Caco-2 (cell line): Measurements from ENCODE around the gene PIM3. TPM values are rescaled to one million over a fixed set of nuclear protein-coding genes. Genes with fewer than 3 reads are reported as not detected.

ENCODE experiments used
- BruUV-seq: library from RNA; stranded (reverse); fragments of 400-500 nt; replicated peaks from 2 replicates; lab custom pipeline; 2021; lab: Mats Ljungman, UMichigan
- CTCF ChIA-PET: fragments of 300-600 bp; sonication (Branson Sonifier 250); formaldehyde crosslinking; loops from one replicate; lab custom pipeline; 2022; ENCODE audit warnings: antibody characterized with exemption; lab: Charles Lee
- POLR2A ChIA-PET: fragments of 300-600 bp; sonication (Branson Sonifier 250); formaldehyde crosslinking; loops from one replicate; lab custom pipeline; 2022; ENCODE audit warnings: antibody characterized with exemption; lab: Charles Lee
- DNase-seq, 2 experiments: peaks; one replicate each; pipeline versions ENCODE4 v3.0.0 to v3.0.0-alpha.2; 2020 to 2022
- H3K27me3 ChIP-seq: replicated peaks from 2 replicates; pipeline ENCODE4 v1.6.0; 2011; ENCODE audit warnings: low read length; ENCODE audit not compliant: control insufficient read depth, insufficient read depth
- H3K36me3 ChIP-seq: 2 replicates; pipeline ENCODE4 v1.5.1; 2011; ENCODE audit warnings: low read length; ENCODE audit not compliant: control insufficient read depth, insufficient read depth
- H3K4me1 ChIP-seq: fragments of 250-450 bp; sonication (Bioruptor Pico); 2 replicates; pipeline ENCODE4 v1.5.1; 2020; ENCODE audit warnings: mild to moderate bottlenecking
- H3K4me3 ChIP-seq: 2 replicates; pipeline ENCODE4 v1.5.1; 2011; ENCODE audit warnings: low read depth, mild to moderate bottlenecking, control low read depth, low read length
- H3K9me3 ChIP-seq: fragments of 250-450 bp; sonication (Bioruptor Pico); 2 replicates; pipeline ENCODE4 v1.5.1; 2020; ENCODE audit warnings: mild to moderate bottlenecking, moderate library complexity
- H3K27ac Mint-ChIP-seq: one replicate; pipeline ENCODE4 v1.8.0; 2022; ENCODE audit warnings: mixed read lengths; ENCODE audit not compliant: unreplicated experiment
- H3K27me3 Mint-ChIP-seq: one replicate; pipeline ENCODE4 v1.8.0; 2022; ENCODE audit warnings: mixed read lengths; ENCODE audit not compliant: insufficient read depth, unreplicated experiment
- H3K36me3 Mint-ChIP-seq: one replicate; pipeline ENCODE4 v1.8.0; 2022; ENCODE audit warnings: mild to moderate bottlenecking, mixed read lengths; ENCODE audit not compliant: insufficient read depth, unreplicated experiment
- H3K4me1 Mint-ChIP-seq: one replicate; pipeline ENCODE4 v1.8.0; 2022; ENCODE audit warnings: low read depth, mixed read lengths; ENCODE audit not compliant: unreplicated experiment
- H3K4me3 Mint-ChIP-seq: one replicate; pipeline ENCODE4 v1.8.0; 2022; ENCODE audit warnings: mild to moderate bottlenecking, moderate library complexity, mixed read lengths; ENCODE audit not compliant: unreplicated experiment
- H3K9me3 Mint-ChIP-seq: one replicate; pipeline ENCODE4 v1.8.0; 2022; ENCODE audit warnings: mixed read lengths; ENCODE audit not compliant: unreplicated experiment
- intact Hi-C: fragments of 100-400 bp; cut with micrococcal nuclease; formaldehyde crosslinking; loops from one replicate; pipeline ENCODE4 v1.10.0; 2022; ENCODE audit not compliant: unreplicated experiment
- total RNA-seq: library from RNA; stranded (reverse); gene quantifications from 2 replicates; pipeline ENCODE4 v1.2.3, GENCODE V29; 2022
- TF ChIP-seq, protein P1 (sequence below), 2 experiments: fragments of 200-600 bp in 1 of 2; IDR thresholded peaks; 1 replicate in 1 of 2; 2 replicates in 1 of 2; pipeline versions ENCODE4 v1.5.1 to v1.8.0; 2011 to 2022; ENCODE audit warnings: antibody characterized with exemption in 1 of 2, control low read depth in 1 of 2, inconsistent platforms in 1 of 2, low read depth in 1 of 2, low read length in 1 of 2, mild to moderate bottlenecking in 1 of 2, moderate library complexity in 1 of 2; ENCODE audit not compliant: insufficient read depth in 1 of 2, severe bottlenecking in 1 of 2, unreplicated experiment in 1 of 2

Gene PIM3
- total RNA-seq, 1 experiment from 2014 or later: 39.6 TPM

DNA sequence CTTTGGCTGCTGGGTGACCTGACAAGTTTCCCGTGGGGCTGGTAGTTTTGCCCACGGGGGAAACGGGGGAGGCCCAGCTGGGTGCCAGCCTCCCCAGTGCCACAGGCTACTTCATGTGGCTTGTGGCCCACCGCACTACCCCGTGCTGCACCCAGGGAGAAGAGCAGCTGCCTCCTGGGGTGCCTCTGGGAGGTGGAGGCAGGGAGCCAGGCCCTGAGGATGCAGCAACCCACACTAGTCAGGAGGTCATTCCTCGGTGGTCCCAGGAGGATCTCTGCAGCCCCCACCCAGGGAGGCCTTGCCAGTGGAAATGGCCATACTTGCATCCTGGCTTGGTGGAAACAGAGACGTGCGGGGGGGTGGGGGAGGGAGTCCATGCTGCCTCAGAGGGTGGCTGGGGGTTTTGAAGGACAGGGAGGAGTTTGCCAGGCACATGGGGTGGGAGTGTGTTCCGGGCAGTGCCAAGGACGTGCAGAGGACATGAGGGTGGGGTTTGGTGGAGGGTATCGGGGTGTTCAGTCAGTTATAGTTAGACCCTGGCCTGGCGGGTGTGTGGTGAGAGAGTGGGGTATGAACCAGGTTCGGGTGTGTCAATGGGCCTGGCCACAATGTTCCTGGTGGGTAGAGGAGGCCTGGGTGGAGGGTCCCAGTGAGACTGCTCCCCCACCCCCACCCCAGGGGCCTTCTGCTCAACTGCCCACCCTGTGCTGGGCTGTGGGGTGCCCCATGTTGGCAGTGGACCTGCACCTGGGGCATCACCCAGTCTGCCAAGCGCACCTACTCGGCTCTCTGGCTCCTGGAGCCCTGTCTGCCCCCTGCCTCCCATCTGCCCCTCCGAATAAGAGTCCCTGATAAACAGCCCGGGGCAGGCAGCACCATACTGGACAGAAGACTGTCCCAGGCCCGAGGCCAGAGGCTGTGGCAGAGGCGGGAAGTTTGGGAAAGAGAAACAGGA, 3.8 kb downstream of the PIM3 start:
- TF ChIP-seq, protein P1, sequence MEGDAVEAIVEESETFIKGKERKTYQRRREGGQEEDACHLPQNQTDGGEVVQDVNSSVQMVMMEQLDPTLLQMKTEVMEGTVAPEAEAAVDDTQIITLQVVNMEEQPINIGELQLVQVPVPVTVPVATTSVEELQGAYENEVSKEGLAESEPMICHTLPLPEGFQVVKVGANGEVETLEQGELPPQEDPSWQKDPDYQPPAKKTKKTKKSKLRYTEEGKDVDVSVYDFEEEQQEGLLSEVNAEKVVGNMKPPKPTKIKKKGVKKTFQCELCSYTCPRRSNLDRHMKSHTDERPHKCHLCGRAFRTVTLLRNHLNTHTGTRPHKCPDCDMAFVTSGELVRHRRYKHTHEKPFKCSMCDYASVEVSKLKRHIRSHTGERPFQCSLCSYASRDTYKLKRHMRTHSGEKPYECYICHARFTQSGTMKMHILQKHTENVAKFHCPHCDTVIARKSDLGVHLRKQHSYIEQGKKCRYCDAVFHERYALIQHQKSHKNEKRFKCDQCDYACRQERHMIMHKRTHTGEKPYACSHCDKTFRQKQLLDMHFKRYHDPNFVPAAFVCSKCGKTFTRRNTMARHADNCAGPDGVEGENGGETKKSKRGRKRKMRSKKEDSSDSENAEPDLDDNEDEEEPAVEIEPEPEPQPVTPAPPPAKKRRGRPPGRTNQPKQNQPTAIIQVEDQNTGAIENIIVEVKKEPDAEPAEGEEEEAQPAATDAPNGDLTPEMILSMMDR (IDR thresholded peaks at IDR 0.05; ENCODE audit: insufficient read depth in 1 of 2, low read depth in 1 of 2, low read length in 1 of 2, severe bottlenecking in 1 of 2, unreplicated experiment in 1 of 2): no peak
- Histone ChIP-seq H3K27me3 (no peaks in the 10 kb centered on the region), H3K9me3 (no peaks in the 10 kb centered on the region), H3K36me3 (peaks cover 4% of the 10 kb centered on the region), H3K4me3 (no peak overlapping the region), H3K4me1 (peaks cover 48% of the 10 kb centered on the region)
- Mint-ChIP-seq H3K4me3 (no peak overlapping the region), H3K36me3 (peaks cover 60% of the 10 kb centered on the region), H3K4me1 (no peaks in the 10 kb centered on the region), H3K27me3 (no peaks in the 10 kb centered on the region), H3K27ac (peak overlapping the region; percentile 39), H3K9me3 (no peaks in the 10 kb centered on the region)
- peak in 1 of 2 experiments; percentile 30 for DNase-seq
- POLR2A ChIA-PET: no interaction called here
- intact Hi-C loops: no loop called here
- no TSS peak for BruUV-seq
- CTCF ChIA-PET: no interaction called here

DNA sequence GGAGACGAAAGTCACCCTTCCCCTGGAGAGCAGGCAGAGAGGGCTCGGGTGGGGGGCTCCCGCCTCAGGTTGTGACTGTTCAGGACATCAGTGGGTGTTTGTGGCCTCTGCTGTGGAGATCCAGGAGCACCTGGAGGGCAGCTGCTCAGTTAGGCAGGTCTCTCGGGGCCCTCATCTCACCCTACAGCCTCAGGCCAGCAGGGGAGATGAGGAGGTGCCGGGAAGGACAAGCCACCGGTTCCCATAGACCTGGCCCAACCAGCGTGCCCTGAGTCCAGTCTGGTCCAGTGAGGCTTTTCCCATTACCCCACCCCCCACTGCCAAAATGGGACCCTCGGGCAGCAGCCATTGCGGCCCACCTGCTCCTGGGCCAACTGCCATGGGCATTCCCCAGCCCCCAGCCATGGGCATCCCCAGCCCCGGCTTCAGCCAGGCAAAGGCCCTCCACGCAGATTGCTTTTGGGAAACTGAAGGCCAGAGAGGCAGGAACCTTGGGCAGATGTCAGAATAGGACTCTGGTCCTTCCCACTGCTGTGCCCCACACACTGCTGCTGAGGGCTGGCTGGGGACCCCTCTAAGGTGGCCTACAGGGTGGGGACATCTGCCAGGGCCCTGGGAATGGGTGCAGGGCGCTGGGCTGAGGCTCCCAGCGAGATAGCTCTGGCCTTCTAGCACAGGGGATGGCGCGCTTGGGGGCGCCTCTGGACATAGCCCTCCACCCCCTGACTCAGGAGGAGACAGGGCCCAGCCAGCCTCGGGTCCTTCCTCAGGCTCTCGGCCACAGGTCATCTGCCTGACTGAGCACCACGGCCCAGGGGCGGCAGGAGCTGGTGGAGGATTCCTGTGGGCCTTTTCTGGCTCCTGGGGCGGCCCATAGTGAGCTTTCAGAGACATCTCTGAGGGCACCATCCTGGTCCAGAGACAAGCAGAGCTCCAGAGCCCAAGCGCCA, 4.8 kb downstream of the PIM3 start:
- Mint-ChIP-seq H3K9me3 (no peaks in the 10 kb centered on the region), H3K36me3 (peaks cover 60% of the 10 kb centered on the region), H3K27ac (peak overlapping the region; percentile 39), H3K4me1 (no peaks in the 10 kb centered on the region), H3K27me3 (no peaks in the 10 kb centered on the region), H3K4me3 (no peak overlapping the region)
- H3K27me3 ChIP-seq: no peaks in the 10 kb centered on the region
- H3K4me3 ChIP-seq: no peak overlapping the region
- TF ChIP-seq, protein P1 (IDR thresholded peaks at IDR 0.05; ENCODE audit: insufficient read depth in 1 of 2, low read depth in 1 of 2, low read length in 1 of 2, severe bottlenecking in 1 of 2, unreplicated experiment in 1 of 2): no peak
- CTCF ChIA-PET: no interaction called here
- H3K36me3 ChIP-seq: peaks cover 4% of the 10 kb centered on the region
- intact Hi-C loops: no loop called here
- BruUV-seq: no TSS peak
- POLR2A ChIA-PET: no interaction called here
- no peaks in the 10 kb centered on the region for H3K9me3 ChIP-seq
- H3K4me1 ChIP-seq: peaks cover 50% of the 10 kb centered on the region
- peak in 1 of 2 experiments; percentile 35 for DNase-seq
